ENCODE measurements around the gene SMIM13.

DNA sequence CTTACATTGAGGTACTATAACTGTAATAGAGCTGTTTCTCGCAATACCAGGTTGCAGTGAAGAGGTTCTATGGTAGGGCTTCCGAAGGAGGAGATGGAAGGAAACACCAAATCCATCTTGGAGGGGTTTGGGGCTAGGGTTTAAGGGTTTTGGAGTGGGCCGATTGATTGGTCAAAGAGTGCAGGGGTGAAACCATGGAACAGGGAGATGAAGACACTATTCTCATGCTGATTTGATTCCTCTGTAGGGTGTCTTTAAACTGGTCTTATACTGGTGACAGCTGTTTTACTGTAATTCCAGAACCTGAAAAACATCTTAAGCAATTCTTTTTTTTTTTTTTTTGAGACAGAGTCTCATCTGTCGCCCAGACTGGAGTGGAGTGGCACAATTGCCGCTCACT, 7.8 kb downstream of the SMIM13 start:
- TF ChIP-seq, protein P1, sequence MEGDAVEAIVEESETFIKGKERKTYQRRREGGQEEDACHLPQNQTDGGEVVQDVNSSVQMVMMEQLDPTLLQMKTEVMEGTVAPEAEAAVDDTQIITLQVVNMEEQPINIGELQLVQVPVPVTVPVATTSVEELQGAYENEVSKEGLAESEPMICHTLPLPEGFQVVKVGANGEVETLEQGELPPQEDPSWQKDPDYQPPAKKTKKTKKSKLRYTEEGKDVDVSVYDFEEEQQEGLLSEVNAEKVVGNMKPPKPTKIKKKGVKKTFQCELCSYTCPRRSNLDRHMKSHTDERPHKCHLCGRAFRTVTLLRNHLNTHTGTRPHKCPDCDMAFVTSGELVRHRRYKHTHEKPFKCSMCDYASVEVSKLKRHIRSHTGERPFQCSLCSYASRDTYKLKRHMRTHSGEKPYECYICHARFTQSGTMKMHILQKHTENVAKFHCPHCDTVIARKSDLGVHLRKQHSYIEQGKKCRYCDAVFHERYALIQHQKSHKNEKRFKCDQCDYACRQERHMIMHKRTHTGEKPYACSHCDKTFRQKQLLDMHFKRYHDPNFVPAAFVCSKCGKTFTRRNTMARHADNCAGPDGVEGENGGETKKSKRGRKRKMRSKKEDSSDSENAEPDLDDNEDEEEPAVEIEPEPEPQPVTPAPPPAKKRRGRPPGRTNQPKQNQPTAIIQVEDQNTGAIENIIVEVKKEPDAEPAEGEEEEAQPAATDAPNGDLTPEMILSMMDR (conservative IDR thresholded peaks at IDR 0.05; ENCODE audit: low read length), result no peak
- no peak for TF ChIP-seq EZH2phosphoT487 (IDR thresholded peaks at IDR 0.05; ENCODE audit: borderline replicate concordance, low read depth, low read length)

Measured in OCI-LY7 (cell line).